SK-N-SH treated with all-trans-retinoic acid at 6 μM for 48 hours (cell line): ENCODE data around the gene FEN1.

Experiments used
- ATAC-seq: fragments of 200-7000 bp; cut with Tn5 transposase; 3 replicates; pipeline ENCODE4 v1.9.1; 2020; ENCODE audit warnings: mild to moderate bottlenecking, moderate library complexity
- ARNTL ChIP-seq: fragments of 450-650 bp; formaldehyde crosslinking; IDR thresholded peaks from 2 replicates; pipeline ENCODE4 v1.5.0; 2020; ENCODE audit warnings: low read depth, mild to moderate bottlenecking, moderate library complexity, borderline replicate concordance
- BACH2 ChIP-seq: fragments of 250-450 bp; sonication (Bioruptor Pico); IDR thresholded peaks from 2 replicates; pipeline ENCODE4 v1.9.0; 2021; ENCODE audit warnings: mild to moderate bottlenecking, borderline replicate concordance
- CSDC2 ChIP-seq: fragments of 250-450 bp; sonication (Bioruptor Pico); IDR thresholded peaks from 2 replicates; pipeline ENCODE4 v1.5.0; 2020; ENCODE audit warnings: mild to moderate bottlenecking, moderate library complexity
- CSRNP3 ChIP-seq: fragments of 250-450 bp; sonication (Bioruptor Pico); IDR thresholded peaks from 2 replicates; pipeline ENCODE4 v1.5.1; 2021; ENCODE audit warnings: mild to moderate bottlenecking, moderate library complexity
- ESRRG ChIP-seq: fragments of 250-450 bp; sonication (Bioruptor Pico); IDR thresholded peaks from 2 replicates; pipeline ENCODE4 v1.6.1; 2021; ENCODE audit warnings: mild to moderate bottlenecking
- GLIS3 ChIP-seq: fragments of 250-450 bp; sonication (Bioruptor Pico); IDR thresholded peaks from 2 replicates; pipeline ENCODE4 v1.5.0; 2020; ENCODE audit warnings: mild to moderate bottlenecking, moderate library complexity
- ISL1 ChIP-seq: fragments of 250-450 bp; sonication (Bioruptor Pico); IDR thresholded peaks from 2 replicates; pipeline ENCODE4 v2.1.2; 2022; ENCODE audit warnings: mild to moderate bottlenecking, moderate library complexity
- OSR1 ChIP-seq: fragments of 250-450 bp; sonication (Bioruptor Pico); IDR thresholded peaks from 2 replicates; pipeline ENCODE4 v1.8.0; 2022; ENCODE audit warnings: moderate library complexity, mild to moderate bottlenecking, inconsistent platforms
- PATZ1 ChIP-seq: fragments of 250-450 bp; sonication (Bioruptor Pico); IDR thresholded peaks from 2 replicates; pipeline ENCODE4 v1.8.0; 2020; ENCODE audit warnings: mild to moderate bottlenecking, moderate library complexity, borderline replicate concordance
- POU6F1 ChIP-seq: fragments of 250-450 bp; sonication (Bioruptor Pico); IDR thresholded peaks from 2 replicates; pipeline ENCODE4 v1.8.0; 2021; ENCODE audit warnings: low read depth, mild to moderate bottlenecking, moderate library complexity, borderline replicate concordance
- PPARA ChIP-seq: fragments of 250-450 bp; sonication (Bioruptor Pico); IDR thresholded peaks from 2 replicates; pipeline ENCODE4 v1.5.0; 2020; ENCODE audit warnings: mild to moderate bottlenecking, borderline replicate concordance
- RARB ChIP-seq: fragments of 250-450 bp; sonication (Bioruptor Pico); IDR thresholded peaks from 2 replicates; pipeline ENCODE4 v1.8.0; 2021; ENCODE audit warnings: mild to moderate bottlenecking, moderate library complexity
- SNAI2 ChIP-seq: fragments of 250-450 bp; sonication (Bioruptor Pico); IDR thresholded peaks from 2 replicates; pipeline ENCODE4 v1.5.0; 2020; ENCODE audit warnings: mild to moderate bottlenecking, moderate library complexity
- TCF4 ChIP-seq: fragments of 250-450 bp; sonication (Bioruptor Pico); IDR thresholded peaks from 2 replicates; pipeline ENCODE4 v1.8.0; 2021; ENCODE audit warnings: mild to moderate bottlenecking, moderate library complexity, borderline replicate concordance
- TOX ChIP-seq: fragments of 250-450 bp; sonication (Bioruptor Pico); IDR thresholded peaks from 2 replicates; pipeline ENCODE4 v1.8.0; 2021; ENCODE audit warnings: mild to moderate bottlenecking, moderate library complexity, borderline replicate concordance
- TSHZ2 ChIP-seq: fragments of 250-450 bp; sonication (Bioruptor Pico); IDR thresholded peaks from 2 replicates; pipeline ENCODE4 v1.5.0; 2020; ENCODE audit warnings: mild to moderate bottlenecking, moderate library complexity
- ZFP3 ChIP-seq: fragments of 250-450 bp; sonication (Bioruptor Pico); IDR thresholded peaks from 2 replicates; pipeline ENCODE4 v1.5.0; 2020; ENCODE audit warnings: mild to moderate bottlenecking, moderate library complexity
- ZFP30 ChIP-seq: fragments of 450-650 bp; formaldehyde crosslinking; IDR thresholded peaks from 2 replicates; pipeline ENCODE4 v1.5.0; 2022; ENCODE audit warnings: mild to moderate bottlenecking, moderate library complexity
- ZNF565 ChIP-seq: fragments of 450-650 bp; formaldehyde crosslinking; conservative IDR thresholded peaks from 2 replicates; pipeline ENCODE4 v1.5.0; 2020; ENCODE audit warnings: low read depth, mild to moderate bottlenecking, moderate library complexity
- ZNF70 ChIP-seq: fragments of 450-650 bp; formaldehyde crosslinking; IDR thresholded peaks from 2 replicates; pipeline ENCODE4 v1.5.0; 2020; ENCODE audit warnings: mild to moderate bottlenecking, moderate library complexity
- ZNF8 ChIP-seq: fragments of 450-650 bp; formaldehyde crosslinking; IDR thresholded peaks from 2 replicates; pipeline ENCODE4 v1.5.0; 2020; ENCODE audit warnings: mild to moderate bottlenecking, moderate library complexity

FEN1 gene

GRCh38 chr11:61778357-61778886 is 14.3 kb upstream of the FEN1 start:
- TF ChIP-seq PPARA (CRISPR knock-in tag) (no peak), TCF4 (CRISPR knock-in tag) (no peak), SNAI2 (CRISPR knock-in tag) (no peak), RARB (CRISPR knock-in tag) (no peak), ZNF8 (no peak), CSRNP3 (no peak), ZFP30 (CRISPR knock-in tag) (no peak), ESRRG (CRISPR knock-in tag) (no peak), ZNF70 (CRISPR knock-in tag) (no peak)
- no peak for ATAC-seq

- ATAC-seq = no peak
- TF ChIP-seq ZNF8 (no peak), ESRRG (CRISPR knock-in tag) (no peak), PPARA (CRISPR knock-in tag) (no peak)
Observed at GRCh38 chr11:61778920-61779650, 13.6 kb upstream of the FEN1 start.

- no peak for TF ChIP-seq CSDC2
- TF ChIP-seq RARB (CRISPR knock-in tag) = no peak
- no peak for TF ChIP-seq TCF4 (CRISPR knock-in tag)
- no peak for TF ChIP-seq ZNF70 (CRISPR knock-in tag)
- TF ChIP-seq GLIS3 (CRISPR knock-in tag) = no peak
- no peak for TF ChIP-seq ZNF565 (CRISPR knock-in tag)
- TF ChIP-seq, all 23 proteins: peak for 0
- no peak for ATAC-seq
Observed at GRCh38 chr11:61779666-61780525, 12.8 kb upstream of the FEN1 start.

GRCh38 chr11:61780581-61781162 is 12.0 kb upstream of the FEN1 start:
- TF ChIP-seq POU6F1 (no peak), GLIS3 (CRISPR knock-in tag) (no peak), TSHZ2 (CRISPR knock-in tag) (no peak), ZFP30 (CRISPR knock-in tag) (no peak), ISL1 (CRISPR knock-in tag) (no peak), RARB (CRISPR knock-in tag) (no peak), ZNF565 (CRISPR knock-in tag) (no peak), ESRRG (CRISPR knock-in tag) (no peak), ZNF8 (no peak), ZFP3 (CRISPR knock-in tag) (no peak), ZNF70 (CRISPR knock-in tag) (no peak), OSR1 (no peak), PATZ1 (CRISPR knock-in tag) (no peak), BACH2 (CRISPR knock-in tag) (no peak), TCF4 (CRISPR knock-in tag) (no peak), TOX (no peak), ARNTL (no peak), SNAI2 (CRISPR knock-in tag) (no peak)
- TF ChIP-seq, all 23 proteins: peak for 0
- ATAC-seq = no peak
